ENCODE results near the gene HAAO. TPM values are rescaled to one million over a fixed set of nuclear protein-coding genes. Genes with fewer than 3 reads are reported as not detected.

HAAO gene
- total RNA-seq, 2 experiments from 2014 or later = 0.28 TPM; not detected in 1

- Mint-ChIP-seq H3K36me3 (no peaks in the 10 kb centered on the region), H3K9me3 (no peaks in the 10 kb centered on the region), H3K27ac (no peak overlapping the region), H3K4me3 (no peak overlapping the region), H3K27me3 (no peaks in the 10 kb centered on the region), H3K4me1 (peaks cover 13% of the 10 kb centered on the region)
- ATAC-seq (ENCODE audit: low read depth) (no peak), DNase-seq (no peak)
- POLR2A ChIA-PET = no interaction called here
Observed at GRCh38 chr2:42754776-42755140, 37.6 kb downstream of the HAAO start.

- ATAC-seq (ENCODE audit: low read depth) (no peak), DNase-seq (no peak)
- H3K27me3 Mint-ChIP-seq = no peaks in the 10 kb centered on the region
- POLR2A ChIA-PET = no interaction called here
- no peaks in the 10 kb centered on the region for H3K9me3 Mint-ChIP-seq
- H3K36me3 Mint-ChIP-seq = no peaks in the 10 kb centered on the region
- H3K4me3 Mint-ChIP-seq = no peak overlapping the region
- peaks cover 13% of the 10 kb centered on the region for H3K4me1 Mint-ChIP-seq
- no peak overlapping the region for H3K27ac Mint-ChIP-seq
Observed at GRCh38 chr2:42754021-42754775, 38.2 kb downstream of the HAAO start.

- H3K27ac Mint-ChIP-seq = no peak overlapping the region
- DNase-seq = no peak
Observed at GRCh38 chr2:42752816-42753813, 39.3 kb downstream of the HAAO start.

DNA sequence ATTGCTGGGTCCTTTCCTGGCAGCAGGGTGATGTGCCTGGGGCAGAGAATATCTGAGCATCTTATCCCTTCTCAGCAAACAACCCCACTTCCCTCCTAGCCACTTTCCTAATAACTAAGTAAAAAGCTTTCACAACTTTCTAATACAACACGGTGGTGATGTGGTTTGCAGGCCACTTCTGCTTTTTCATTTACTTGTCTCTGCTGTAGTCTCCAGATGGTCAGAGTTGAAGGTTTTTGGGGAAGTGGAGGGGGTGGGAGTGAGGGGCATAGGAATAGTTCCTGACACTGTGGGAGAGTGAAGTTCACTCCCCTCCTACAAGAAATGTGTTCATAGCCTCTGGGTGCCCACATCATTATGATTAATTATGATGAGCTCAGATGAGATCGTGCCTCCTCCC, 40.1 kb downstream of the HAAO start:
- no peak for DNase-seq
- Mint-ChIP-seq H3K4me1 (peaks cover 12% of the 10 kb centered on the region), H3K9me3 (no peaks in the 10 kb centered on the region), H3K36me3 (peaks cover 2% of the 10 kb centered on the region), H3K27ac (no peak overlapping the region), H3K4me3 (no peak overlapping the region), H3K27me3 (no peaks in the 10 kb centered on the region)
- no peak for ATAC-seq (ENCODE audit: low read depth)
- POLR2A ChIA-PET = no interaction called here

More at GRCh38 chr2:42752816-42753813, 39.3 kb downstream of the HAAO start:
- Mint-ChIP-seq H3K4me3 (no peak overlapping the region), H3K9me3 (no peaks in the 10 kb centered on the region), H3K36me3 (peaks cover 2% of the 10 kb centered on the region), H3K4me1 (peaks cover 13% of the 10 kb centered on the region), H3K27me3 (no peaks in the 10 kb centered on the region)
- ATAC-seq (ENCODE audit: low read depth) = no peak
- POLR2A ChIA-PET = no interaction called here

- POLR2A ChIA-PET = no interaction called here
Observed at GRCh38 chr2:42748840-42749239, 43.5 kb downstream of the HAAO start.

DNA sequence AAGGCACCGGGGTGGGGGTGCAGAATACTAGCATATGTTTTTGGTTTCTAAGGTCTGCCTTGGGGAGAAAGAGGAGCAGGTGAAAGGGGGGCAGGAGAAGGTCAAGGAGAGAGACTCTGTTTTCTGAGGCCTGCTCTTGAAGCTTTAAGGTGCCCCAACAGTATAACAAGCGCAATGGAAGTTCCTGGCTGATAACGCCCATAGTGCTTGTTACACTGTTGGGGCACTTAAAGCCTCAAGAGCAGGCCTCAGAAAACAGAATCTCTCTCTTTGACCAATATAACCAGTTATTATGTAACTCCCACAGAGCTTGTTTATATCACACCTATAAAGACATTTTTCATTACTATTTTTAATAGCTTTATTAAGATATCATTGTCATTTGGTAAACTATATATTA, 45.0 kb downstream of the HAAO start:
- POLR2A ChIA-PET = no interaction called here
- Mint-ChIP-seq H3K9me3 (no peaks in the 10 kb centered on the region), H3K4me3 (no peak overlapping the region), H3K36me3 (peaks cover 10% of the 10 kb centered on the region), H3K4me1 (no peaks in the 10 kb centered on the region), H3K27ac (no peak overlapping the region), H3K27me3 (no peaks in the 10 kb centered on the region)
- no peak for DNase-seq
- no peak for ATAC-seq (ENCODE audit: low read depth)

More at GRCh38 chr2:42748840-42749239, 43.5 kb downstream of the HAAO start:
- Mint-ChIP-seq H3K4me3 (no peak overlapping the region), H3K27ac (no peak overlapping the region), H3K4me1 (peaks cover 2% of the 10 kb centered on the region), H3K27me3 (no peaks in the 10 kb centered on the region), H3K9me3 (no peaks in the 10 kb centered on the region), H3K36me3 (peaks cover 2% of the 10 kb centered on the region)
- ATAC-seq (ENCODE audit: low read depth) (no peak), DNase-seq (no peak)

GRCh38 chr2:42744545-42745082, 47.8 kb downstream of the HAAO start:
- no peak overlapping the region for H3K4me3 Mint-ChIP-seq
- no peak for DNase-seq
- POLR2A ChIA-PET = no interaction called here
- H3K36me3 Mint-ChIP-seq = peaks cover 31% of the 10 kb centered on the region
- no peak overlapping the region for H3K27ac Mint-ChIP-seq
- H3K9me3 Mint-ChIP-seq = peaks cover 3% of the 10 kb centered on the region
- ATAC-seq (ENCODE audit: low read depth) = no peak
- no peaks in the 10 kb centered on the region for H3K27me3 Mint-ChIP-seq
- H3K4me1 Mint-ChIP-seq = peaks cover 5% of the 10 kb centered on the region

DNA sequence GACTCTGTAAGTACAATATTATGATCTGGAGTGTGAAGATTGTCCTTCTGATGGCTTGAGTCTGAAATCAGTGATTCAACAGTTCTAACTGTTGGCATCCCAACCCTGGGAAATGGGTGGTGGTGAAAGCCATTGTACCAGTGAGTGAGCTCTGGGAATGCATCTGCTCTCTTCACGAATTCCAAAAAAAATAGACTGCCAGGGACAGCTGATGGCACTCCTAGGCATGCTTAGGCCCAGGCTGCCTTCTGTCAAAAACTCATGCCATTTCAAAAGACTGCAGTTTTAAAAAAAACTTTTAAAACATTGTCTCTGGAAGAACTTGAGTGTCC, 48.8 kb downstream of the HAAO start:
- POLR2A ChIA-PET = no interaction called here
- Mint-ChIP-seq H3K9me3 (peaks cover 4% of the 10 kb centered on the region), H3K27me3 (no peaks in the 10 kb centered on the region), H3K4me1 (peaks cover 5% of the 10 kb centered on the region), H3K4me3 (no peak overlapping the region), H3K36me3 (peaks cover 35% of the 10 kb centered on the region), H3K27ac (no peak overlapping the region)
- DNase-seq (no peak), ATAC-seq (ENCODE audit: low read depth) (no peak)

- peaks cover 39% of the 10 kb centered on the region for H3K36me3 Mint-ChIP-seq
- no peaks in the 10 kb centered on the region for H3K27me3 Mint-ChIP-seq
- no peak overlapping the region for H3K27ac Mint-ChIP-seq
Observed at GRCh38 chr2:42742740-42743658, 49.4 kb downstream of the HAAO start.

DNA sequence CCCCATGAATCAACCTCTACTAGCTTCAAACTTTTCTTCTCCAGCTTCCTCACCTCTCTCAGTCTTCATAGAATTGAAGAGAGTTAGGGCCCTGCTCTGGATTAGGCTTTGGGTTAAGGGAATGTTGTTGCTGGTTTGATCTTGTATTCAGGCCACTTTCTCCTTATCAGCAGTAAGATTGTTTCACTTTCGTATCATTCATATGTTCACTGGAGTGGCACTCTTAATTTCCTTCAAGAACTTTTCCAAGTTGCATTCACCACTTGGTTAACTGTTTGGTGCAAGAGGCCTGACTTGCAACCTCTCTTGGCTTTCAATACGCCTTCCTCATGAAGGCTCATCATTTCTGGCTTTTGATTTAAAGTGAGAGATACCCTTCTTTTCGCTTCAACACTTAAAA, 51.2 kb downstream of the HAAO start:
- DNase-seq = no peak
- H3K4me3 Mint-ChIP-seq = no peak overlapping the region
- peaks cover 56% of the 10 kb centered on the region for H3K36me3 Mint-ChIP-seq
- no peak for ATAC-seq (ENCODE audit: low read depth)
- POLR2A ChIA-PET = no interaction called here
- no peak overlapping the region for H3K27ac Mint-ChIP-seq
- H3K27me3 Mint-ChIP-seq = no peaks in the 10 kb centered on the region
- peaks cover 5% of the 10 kb centered on the region for H3K4me1 Mint-ChIP-seq
- H3K9me3 Mint-ChIP-seq = peaks cover 11% of the 10 kb centered on the region

More at GRCh38 chr2:42742740-42743658, 49.4 kb downstream of the HAAO start:
- no peak overlapping the region for H3K4me3 Mint-ChIP-seq
- DNase-seq (no peak), ATAC-seq (ENCODE audit: low read depth) (no peak)
- H3K4me1 Mint-ChIP-seq = peaks cover 5% of the 10 kb centered on the region
- POLR2A ChIA-PET = no interaction called here
- H3K9me3 Mint-ChIP-seq = peaks cover 5% of the 10 kb centered on the region

GRCh38 chr2:42736598-42737322, 55.6 kb downstream of the HAAO start:
- peaks cover 79% of the 10 kb centered on the region for H3K36me3 Mint-ChIP-seq
- DNase-seq (no peak), ATAC-seq (ENCODE audit: low read depth) (no peak)
- peaks cover 26% of the 10 kb centered on the region for H3K9me3 Mint-ChIP-seq
- H3K4me3 Mint-ChIP-seq = no peak overlapping the region
- no peaks in the 10 kb centered on the region for H3K27me3 Mint-ChIP-seq
- peaks cover 5% of the 10 kb centered on the region for H3K4me1 Mint-ChIP-seq
- POLR2A ChIA-PET = no interaction called here
- no peak overlapping the region for H3K27ac Mint-ChIP-seq

DNA sequence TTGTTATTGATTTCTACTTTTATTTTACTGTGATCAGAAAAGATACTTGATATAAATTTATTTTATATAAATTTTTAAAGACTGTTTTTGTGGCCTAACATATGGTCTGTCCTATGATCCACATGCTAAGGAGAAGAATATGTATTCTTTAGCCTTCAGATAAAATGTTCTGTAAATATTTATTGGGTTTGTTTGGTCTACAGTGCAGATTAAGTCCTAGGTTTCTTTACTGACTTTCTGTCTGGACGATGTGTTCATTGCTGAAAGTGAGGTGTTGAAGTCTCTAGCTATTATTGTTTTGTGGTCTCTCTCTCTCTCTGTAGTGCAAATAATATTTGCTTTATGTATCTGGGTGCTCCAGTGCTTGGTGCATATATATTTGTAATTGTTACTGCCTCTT, 58.5 kb downstream of the HAAO start:
- H3K9me3 Mint-ChIP-seq = peaks cover 27% of the 10 kb centered on the region
- H3K27ac Mint-ChIP-seq = no peak overlapping the region
- DNase-seq = no peak
- H3K36me3 Mint-ChIP-seq = peaks cover 79% of the 10 kb centered on the region
- H3K4me1 Mint-ChIP-seq = no peaks in the 10 kb centered on the region
- ATAC-seq (ENCODE audit: low read depth) = no peak
- H3K4me3 Mint-ChIP-seq = no peak overlapping the region
- no peaks in the 10 kb centered on the region for H3K27me3 Mint-ChIP-seq
- POLR2A ChIA-PET = interaction anchor here (0.7 kb wide), 1 partner anchor 20 kb away, joined by 7 read pairs; no protein-coding TSS in a partner anchor
